H9 (cell line): ENCODE data around the gene ALOX5AP. TPM values are rescaled to one million over a fixed set of nuclear protein-coding genes. Genes with fewer than 3 reads are reported as not detected.

Experiments used
- DNase-seq: peaks from one replicate; pipeline ENCODE4 v3.0.0-alpha.2; 2017
- H2AFZ ChIP-seq: one replicate; pipeline ENCODE4 v1.6.1; 2013; ENCODE audit warnings: mild to moderate bottlenecking, low read length, control low read depth, moderate library complexity
- H2AK5ac ChIP-seq: 2 replicates; pipeline ENCODE4 v1.6.1; 2013; ENCODE audit warnings: low read length, control low read depth, mixed read lengths; ENCODE audit not compliant: insufficient read length
- H2BK120ac ChIP-seq: one replicate; pipeline ENCODE4 v1.6.1; 2013; ENCODE audit warnings: low read depth, mild to moderate bottlenecking, low read length, control low read depth, inconsistent platforms; ENCODE audit not compliant: poor library complexity, severe bottlenecking
- H2BK12ac ChIP-seq: 2 replicates; pipeline ENCODE4 v1.6.1; 2013; ENCODE audit warnings: low read length, control low read depth, mixed read lengths, low read depth; ENCODE audit not compliant: insufficient read length
- H2BK15ac ChIP-seq: 2 replicates; pipeline ENCODE4 v1.6.1; 2013; ENCODE audit warnings: low read depth, low read length, control low read depth
- H2BK20ac ChIP-seq: one replicate; pipeline ENCODE4 v1.6.1; 2013; ENCODE audit warnings: low read depth, mild to moderate bottlenecking, low read length, control low read depth, inconsistent platforms; ENCODE audit not compliant: poor library complexity, severe bottlenecking
- H2BK5ac ChIP-seq: 2 replicates; pipeline ENCODE4 v1.6.1; 2013; ENCODE audit warnings: low read length, control low read depth, mixed read lengths; ENCODE audit not compliant: insufficient read length
- H3K14ac ChIP-seq: 2 replicates; pipeline ENCODE4 v1.6.1; 2013; ENCODE audit warnings: low read length, control low read depth; ENCODE audit not compliant: insufficient read depth
- H3K18ac ChIP-seq: 2 replicates; pipeline ENCODE4 v1.6.1; 2013; ENCODE audit warnings: low read depth, mild to moderate bottlenecking, mixed read lengths, low read length, control low read depth; ENCODE audit not compliant: insufficient read length
- H3K23ac ChIP-seq: 2 replicates; pipeline ENCODE4 v1.6.1; 2013; ENCODE audit warnings: low read length, control low read depth, mixed read lengths, low read depth; ENCODE audit not compliant: insufficient read length
- H3K23me2 ChIP-seq: 2 replicates; pipeline ENCODE4 v1.6.1; 2013; ENCODE audit warnings: low read depth, mild to moderate bottlenecking, mixed read lengths, low read length, control low read depth; ENCODE audit not compliant: insufficient read length, poor library complexity, severe bottlenecking
- H3K27ac ChIP-seq: 2 replicates; pipeline ENCODE4 v1.5.1; 2013; ENCODE audit warnings: low read length, control low read depth, mixed read lengths, low read depth; ENCODE audit not compliant: insufficient read length
- H3K27me3 ChIP-seq: 2 replicates; pipeline ENCODE4 v1.6.1; 2013; ENCODE audit warnings: low read length, control low read depth, inconsistent platforms; ENCODE audit not compliant: insufficient read depth
- H3K4ac ChIP-seq: 2 replicates; pipeline ENCODE4 v1.6.1; 2013; ENCODE audit warnings: low read depth, mild to moderate bottlenecking, control low read depth, inconsistent platforms, low read length, moderate library complexity
- H3K4me1 ChIP-seq: 2 replicates; pipeline ENCODE4 v1.6.1; 2013; ENCODE audit warnings: low read length, control low read depth, inconsistent platforms; ENCODE audit not compliant: insufficient read depth
- H3K4me2 ChIP-seq: 2 replicates; pipeline ENCODE4 v1.6.1; 2013; ENCODE audit warnings: low read length, control low read depth, mixed read lengths; ENCODE audit not compliant: insufficient read length, insufficient read depth
- H3K56ac ChIP-seq: 2 replicates; pipeline ENCODE4 v1.6.1; 2013; ENCODE audit warnings: low read depth, mild to moderate bottlenecking, mixed read lengths, low read length, control low read depth; ENCODE audit not compliant: insufficient read length
- H3K79me1 ChIP-seq: 2 replicates; pipeline ENCODE4 v1.6.1; 2013; ENCODE audit warnings: low read depth, mild to moderate bottlenecking, moderate library complexity, low read length, control low read depth, inconsistent platforms; ENCODE audit not compliant: insufficient read depth, poor library complexity, severe bottlenecking
- H3K79me2 ChIP-seq: 2 replicates; pipeline ENCODE4 v1.6.1; 2013; ENCODE audit warnings: low read length, control low read depth, inconsistent platforms; ENCODE audit not compliant: insufficient read depth
- H3K9ac ChIP-seq: 2 replicates; pipeline ENCODE4 v1.6.1; 2013; ENCODE audit warnings: low read length, control low read depth, mixed read lengths; ENCODE audit not compliant: insufficient read length; ENCODE audit errors: extremely low read depth
- H3K9me3 ChIP-seq: one replicate; pipeline ENCODE4 v1.6.1; 2013; ENCODE audit warnings: low read depth, low read length, inconsistent platforms; ENCODE audit not compliant: control insufficient read depth
- H3T11ph ChIP-seq: one replicate; pipeline ENCODE4 v1.6.1; 2013; ENCODE audit warnings: mild to moderate bottlenecking, low read length, control low read depth, inconsistent platforms
- H4K20me1 ChIP-seq: one replicate; pipeline ENCODE4 v1.6.1; 2013; ENCODE audit not compliant: control insufficient read depth, insufficient read length, insufficient read depth
- H4K5ac ChIP-seq: 2 replicates; pipeline ENCODE4 v1.6.1; 2013; ENCODE audit warnings: low read depth, mild to moderate bottlenecking, mixed read lengths, low read length, control low read depth; ENCODE audit not compliant: insufficient read length
- H4K8ac ChIP-seq: replicated peaks from 2 replicates; pipeline ENCODE4 v1.6.1; 2013; ENCODE audit warnings: low read length, control low read depth, mixed read lengths, low read depth; ENCODE audit not compliant: insufficient read length
- H4K91ac ChIP-seq: 2 replicates; pipeline ENCODE4 v1.6.1; 2013; ENCODE audit warnings: low read depth, mild to moderate bottlenecking, moderate library complexity, mixed read lengths, low read length, control low read depth; ENCODE audit not compliant: insufficient read length
- H3K27ac Mint-ChIP-seq, 3 experiments: 2 replicates in 2 of 3; 3 replicates in 1 of 3; pipeline ENCODE4 v1.8.0; 2020 to 2021; ENCODE audit warnings: mixed read lengths in 3 of 3, mild to moderate bottlenecking in 1 of 3, moderate library complexity in 1 of 3
- H3K27me3 Mint-ChIP-seq: 2 replicates; pipeline ENCODE4 v1.8.0; 2021; ENCODE audit warnings: low read depth, mild to moderate bottlenecking, moderate library complexity, mixed read lengths
- H3K36me3 Mint-ChIP-seq, 3 experiments: 2 replicates in 2 of 3; 3 replicates in 1 of 3; pipeline ENCODE4 v1.8.0; 2020 to 2021; ENCODE audit warnings: low read depth in 3 of 3, mixed read lengths in 3 of 3; ENCODE audit not compliant: insufficient read depth in 1 of 3
- H3K4me1 Mint-ChIP-seq, 2 experiments: 2 replicates each; pipeline ENCODE4 v1.8.0; 2020; ENCODE audit warnings: mixed read lengths in 2 of 2
- H3K4me3 Mint-ChIP-seq, 2 experiments: 2 replicates in 1 of 2; 3 replicates in 1 of 2; pipeline ENCODE4 v1.8.0; 2020 to 2021; ENCODE audit warnings: mild to moderate bottlenecking in 2 of 2, mixed read lengths in 2 of 2, moderate library complexity in 1 of 2
- H3K9me3 Mint-ChIP-seq, 2 experiments: 2 replicates in 1 of 2; 3 replicates in 1 of 2; pipeline ENCODE4 v1.8.0; 2020; ENCODE audit warnings: mild to moderate bottlenecking in 2 of 2, mixed read lengths in 2 of 2, moderate library complexity in 1 of 2
- CTCF ChIP-seq: fragments of 200-600 bp; sonication (generic); conservative IDR thresholded peaks from 3 replicates; pipeline ENCODE4 v1.8.0; 2021; ENCODE audit warnings: antibody characterized with exemption, mild to moderate bottlenecking
- WGBS: extraction: QIAGEN DNeasy Blood & Tissue Kit; methylation state at CpG from one replicate; pipeline ENCODE4 v1.1.7; 2013; ENCODE audit warnings: missing lambda C conversion rate, low lambda C conversion rate, mixed read lengths; ENCODE audit not compliant: insufficient read length; ENCODE audit errors: extremely low coverage; 5-methylcytosine and 5-hydroxymethylcytosine counted together
- total RNA-seq: library from RNA; stranded (reverse); gene quantifications from 2 replicates; pipeline ENCODE4 v1.2.1, GENCODE V29; 2021

ALOX5AP gene
- total RNA-seq, 1 experiment from 2014 or later: not detected

- no peak overlapping the region for H2AFZ ChIP-seq
- H2BK20ac ChIP-seq: no peak overlapping the region
- H2BK120ac ChIP-seq: no peak overlapping the region
- TF ChIP-seq CTCF: no peak
- no peaks in the 10 kb centered on the region for H4K20me1 ChIP-seq
- no CpG with 5 or more reads among the region's 2 CpGs for WGBS
- H2BK5ac ChIP-seq: no peak overlapping the region
- no peak overlapping the region for H3K27ac ChIP-seq
- H2AK5ac ChIP-seq: no peak overlapping the region
- H3K79me1 ChIP-seq: no peaks in the 10 kb centered on the region
- Mint-ChIP-seq H3K4me3 (no peak overlapping the region), H3K4me1 (peaks cover 0 to 5% of the 10 kb centered on the region in 2 experiments; a peak in 1 of 4 replicates), H3K9me3 (peaks cover 0 to 3% of the 10 kb centered on the region in 2 experiments; a peak in 4 of 5 replicates), H3K27ac (no peak overlapping the region), H3K36me3 (no peaks in the 10 kb centered on the region), H3K27me3 (peaks cover 2% of the 10 kb centered on the region)
- no peak overlapping the region for H3K23ac ChIP-seq
- no peaks in the 10 kb centered on the region for H3K27me3 ChIP-seq
- no peak overlapping the region for H2BK12ac ChIP-seq
- no peak overlapping the region for H4K91ac ChIP-seq
- H3K56ac ChIP-seq: no peak overlapping the region
- DNase-seq: no peak
- no peak overlapping the region for H3K4ac ChIP-seq
- no peak overlapping the region for H3K18ac ChIP-seq
- no peak overlapping the region for H4K8ac ChIP-seq
- no peak overlapping the region for H3K9ac ChIP-seq
- H3K79me2 ChIP-seq: no peaks in the 10 kb centered on the region
- no peak overlapping the region for H3K4me2 ChIP-seq
- no peaks in the 10 kb centered on the region for H3K23me2 ChIP-seq
- no peak overlapping the region for H3T11ph ChIP-seq
- no peak overlapping the region for H3K14ac ChIP-seq
- H3K9me3 ChIP-seq: no peaks in the 10 kb centered on the region
- no peaks in the 10 kb centered on the region; the same call in 1 of the 2 replicates for H3K4me1 ChIP-seq
- H2BK15ac ChIP-seq: no peak overlapping the region
- no peak overlapping the region for H4K5ac ChIP-seq
Observed at GRCh38 chr13:30685987-30686386, 49.4 kb upstream of the ALOX5AP start.
